Astrocyte (in vitro differentiated cells and primary cell): ENCODE results near the gene LHPP. TPM values are rescaled to one million over a fixed set of nuclear protein-coding genes. Genes with fewer than 3 reads are reported as not detected.

Experiments
- DNase-seq: peaks from one replicate; pipeline ENCODE4 v3.0.0-alpha.2; 2010; ENCODE audit warnings: low read depth
- FAIRE-seq: peaks from 2 replicates; lab custom pipeline; 2011; peaks lifted over from hg19 to GRCh38; lab: Jason Lieb, UNC
- H2AFZ ChIP-seq: 2 replicates; pipeline ENCODE4 v1.6.0; 2012; ENCODE audit warnings: low read depth, low read length, inconsistent platforms
- H3K27ac ChIP-seq: 2 replicates; pipeline ENCODE4 v1.5.1; 2011; ENCODE audit warnings: low read depth, low read length, inconsistent platforms
- H3K27me3 ChIP-seq: 2 replicates; pipeline ENCODE4 v1.6.0; 2011; ENCODE audit warnings: low read length, inconsistent platforms; ENCODE audit not compliant: insufficient read depth
- H3K36me3 ChIP-seq: 2 replicates; pipeline ENCODE4 v1.5.1; 2011; ENCODE audit warnings: low read length, inconsistent platforms; ENCODE audit not compliant: insufficient read depth
- H3K4me1 ChIP-seq: 2 replicates; pipeline ENCODE4 v1.5.1; 2011; ENCODE audit warnings: low read length, inconsistent platforms; ENCODE audit not compliant: insufficient read depth
- H3K4me2 ChIP-seq: 2 replicates; pipeline ENCODE4 v1.6.0; 2012; ENCODE audit warnings: low read length, inconsistent platforms
- H3K4me3 ChIP-seq: 2 replicates; pipeline ENCODE4 v1.5.1; 2011; ENCODE audit warnings: low read depth, mild to moderate bottlenecking, low read length, inconsistent platforms; ENCODE audit not compliant: insufficient read depth
- H3K79me2 ChIP-seq: 2 replicates; pipeline ENCODE4 v1.6.0; 2012; ENCODE audit warnings: mild to moderate bottlenecking, low read length, inconsistent platforms; ENCODE audit not compliant: insufficient read depth
- H3K9ac ChIP-seq: 2 replicates; pipeline ENCODE4 v1.6.0; 2012; ENCODE audit warnings: mild to moderate bottlenecking, low read length, inconsistent platforms
- H3K9me3 ChIP-seq: 2 replicates; pipeline ENCODE4 v1.5.1; 2012; ENCODE audit warnings: low read depth, mild to moderate bottlenecking, low read length, inconsistent platforms; ENCODE audit not compliant: insufficient read depth
- H4K20me1 ChIP-seq: 2 replicates; pipeline ENCODE4 v1.6.0; 2012; ENCODE audit warnings: low read length, inconsistent platforms; ENCODE audit not compliant: insufficient read depth
- H3K27ac Mint-ChIP-seq: one replicate; pipeline ENCODE4 v1.8.0; 2021; ENCODE audit warnings: mild to moderate bottlenecking, mixed read lengths; ENCODE audit not compliant: unreplicated experiment
- H3K27me3 Mint-ChIP-seq: one replicate; pipeline ENCODE4 v1.8.0; 2021; ENCODE audit warnings: low read depth, mixed read lengths; ENCODE audit not compliant: unreplicated experiment
- H3K36me3 Mint-ChIP-seq: one replicate; pipeline ENCODE4 v1.8.0; 2021; ENCODE audit warnings: low read depth, mixed read lengths; ENCODE audit not compliant: unreplicated experiment
- H3K4me1 Mint-ChIP-seq: one replicate; pipeline ENCODE4 v1.8.0; 2021; ENCODE audit warnings: low read depth, mixed read lengths; ENCODE audit not compliant: unreplicated experiment
- H3K4me3 Mint-ChIP-seq: one replicate; pipeline ENCODE4 v1.8.0; 2021; ENCODE audit warnings: mild to moderate bottlenecking, moderate library complexity, mixed read lengths; ENCODE audit not compliant: unreplicated experiment
- H3K9me3 Mint-ChIP-seq: one replicate; pipeline ENCODE4 v1.8.0; 2021; ENCODE audit warnings: mild to moderate bottlenecking, mixed read lengths; ENCODE audit not compliant: unreplicated experiment
- CTCF ChIP-seq: IDR thresholded peaks from 2 replicates; pipeline ENCODE4 v1.5.1; 2011; ENCODE audit warnings: low read depth, mild to moderate bottlenecking, inconsistent platforms, low read length, moderate library complexity; ENCODE audit not compliant: insufficient read depth
- EZH2 ChIP-seq: IDR thresholded peaks from 2 replicates; pipeline ENCODE4 v1.6.1; 2012; ENCODE audit warnings: mild to moderate bottlenecking, low read length, inconsistent platforms; ENCODE audit not compliant: insufficient read depth
- total RNA-seq: library from RNA; stranded (reverse); gene quantifications from 2 replicates; pipeline ENCODE4 v1.2.1, GENCODE V29; 2021

Gene LHPP
- total RNA-seq, 1 donor from 2014 or later, result 6.9 TPM

GRCh38 chr10:124611738-124612137 is 150.1 kb downstream of the LHPP start:
- Histone ChIP-seq H3K9ac (no peak overlapping the region), H3K27ac (no peak overlapping the region), H3K4me3 (no peak overlapping the region), H3K36me3 (no peaks in the 10 kb centered on the region), H2AFZ (no peak overlapping the region), H3K9me3 (no peaks in the 10 kb centered on the region), H3K4me1 (no peaks in the 10 kb centered on the region), H3K4me2 (no peak overlapping the region), H4K20me1 (peaks cover 7% of the 10 kb centered on the region), H3K27me3 (no peaks in the 10 kb centered on the region), H3K79me2 (no peaks in the 10 kb centered on the region)
- Mint-ChIP-seq H3K27ac (no peak overlapping the region), H3K9me3 (no peaks in the 10 kb centered on the region), H3K4me3 (no peak overlapping the region), H3K27me3 (peaks cover 9% of the 10 kb centered on the region), H3K4me1 (no peaks in the 10 kb centered on the region), H3K36me3 (peaks cover 2% of the 10 kb centered on the region)
- TF ChIP-seq CTCF (no peak), EZH2 (no peak)
- FAIRE-seq, result no peak
- no peak for DNase-seq

GRCh38 chr10:124612611-124613498 is 151.2 kb downstream of the LHPP start:
- Mint-ChIP-seq H3K27ac (no peak overlapping the region), H3K9me3 (no peaks in the 10 kb centered on the region), H3K4me3 (no peak overlapping the region), H3K27me3 (peaks cover 5% of the 10 kb centered on the region), H3K36me3 (peaks cover 5% of the 10 kb centered on the region), H3K4me1 (no peaks in the 10 kb centered on the region)
- H4K20me1 ChIP-seq, result peaks cover 7% of the 10 kb centered on the region
- DNase-seq, result peak; percentile 13
- no peak for FAIRE-seq
- H3K36me3 ChIP-seq, result no peaks in the 10 kb centered on the region
- no peaks in the 10 kb centered on the region for H3K4me1 ChIP-seq
- H3K27me3 ChIP-seq, result no peaks in the 10 kb centered on the region
- H3K9me3 ChIP-seq, result no peaks in the 10 kb centered on the region
- no peak overlapping the region for H3K9ac ChIP-seq
- no peak overlapping the region for H3K27ac ChIP-seq
- no peaks in the 10 kb centered on the region for H3K79me2 ChIP-seq
- no peak overlapping the region for H3K4me3 ChIP-seq
- H3K4me2 ChIP-seq, result no peak overlapping the region
- H2AFZ ChIP-seq, result no peak overlapping the region
- TF ChIP-seq CTCF (no peak), EZH2 (no peak)
